Left colon (tissue), 2 donors: ENCODE measurements around the gene C21orf91. TPM values are rescaled to one million over a fixed set of nuclear protein-coding genes. Genes with fewer than 3 reads are reported as not detected.
A peak's percentile ranks its signal among the peaks of the same experiment; 100 is the strongest.

ENCODE experiments used
- ATAC-seq: fragments of 200-7000 bp; cut with Tn5 transposase; one replicate; pipeline ENCODE4 v1.9.1; 2020; ENCODE audit warnings: mild to moderate bottlenecking, moderate library complexity
- DNase-seq, 2 donors: peaks; one replicate each; pipeline ENCODE4 v3.0.0-alpha.2; 2020
- intact Hi-C, 2 donors: fragments of 100-400 bp; cut with DNase I in 1 of 2; cut with micrococcal nuclease in 1 of 2; formaldehyde crosslinking; loops; one replicate each; pipeline versions ENCODE4 v1.11.2 to v1.14.0; 2022; cut with DNase I, micrococcal nuclease
- total RNA-seq, 2 donors: library from RNA; stranded (reverse); fragmentation: NEBNext Ultra II Directional; extraction: Animal tissue kit (Norgen Biotek cat#: 25700); gene quantifications; one replicate each; pipeline ENCODE4 v1.2.1, GENCODE V29; 2021
- donor health status: DM: no; HTN: no; CAD: no.
- donor health status: DM: yes; HTN: yes; CAD: no.

The C21orf91 gene
- total RNA-seq, 2 donors from 2014 or later = 4.6 to 9.1 TPM

DNA sequence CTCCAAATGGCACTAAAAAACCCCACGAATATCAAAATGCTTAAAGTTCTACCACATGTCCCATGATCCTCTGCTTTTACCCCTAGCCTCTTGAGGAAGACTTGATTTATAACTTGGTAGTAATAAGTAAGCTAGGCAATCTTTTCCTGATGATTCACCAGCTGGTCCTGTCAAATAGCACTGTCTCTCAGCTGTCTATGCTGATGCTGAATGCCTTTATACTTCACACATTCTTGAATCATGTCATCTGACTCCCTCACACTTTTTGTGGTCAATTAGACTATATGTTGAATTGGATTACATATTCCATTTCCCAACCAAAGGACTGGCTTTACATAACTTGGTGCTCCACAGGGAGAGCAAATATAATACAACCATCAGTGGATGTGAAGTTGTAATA, 16.6 kb downstream of the C21orf91 start:
- ATAC-seq (no peak), DNase-seq (no peak)
- intact Hi-C loops = no loop called here

DNA sequence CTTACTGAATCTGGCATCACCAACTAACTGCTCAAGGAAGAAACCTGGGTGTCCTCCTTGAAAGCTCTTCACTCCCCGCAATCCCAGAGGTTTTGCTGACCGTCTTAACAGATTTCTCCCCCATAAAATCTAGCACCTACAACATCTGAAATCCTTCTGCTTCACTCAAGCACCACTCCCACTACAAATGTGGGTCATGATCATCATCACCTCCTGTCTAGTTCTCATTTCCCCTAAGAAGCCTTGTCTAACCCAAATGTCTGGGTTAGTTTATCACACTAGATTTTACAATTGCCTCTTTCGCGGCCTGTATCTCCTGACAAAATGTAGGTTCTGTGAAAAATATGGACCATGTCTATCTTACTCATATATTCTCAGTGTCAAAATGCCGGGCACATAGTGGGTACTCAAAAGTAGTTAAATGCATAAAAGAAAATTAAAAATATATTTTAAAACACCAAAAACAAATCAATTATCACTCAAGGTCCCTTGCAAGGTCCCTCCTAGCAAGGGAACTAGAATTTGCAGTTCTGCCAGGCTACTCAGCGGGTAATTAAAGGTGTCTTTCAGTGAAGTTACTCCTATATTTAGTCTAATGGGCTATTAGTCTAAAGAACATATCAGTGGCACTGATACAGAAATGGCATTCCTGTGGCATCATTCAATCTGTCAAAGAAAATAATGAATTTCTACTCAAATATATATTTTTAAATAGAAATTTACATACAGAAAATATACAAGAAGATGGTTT, 19.6 kb downstream of the C21orf91 start:
- intact Hi-C loops = no loop called here
- no peak for ATAC-seq
- no peak for DNase-seq

DNA sequence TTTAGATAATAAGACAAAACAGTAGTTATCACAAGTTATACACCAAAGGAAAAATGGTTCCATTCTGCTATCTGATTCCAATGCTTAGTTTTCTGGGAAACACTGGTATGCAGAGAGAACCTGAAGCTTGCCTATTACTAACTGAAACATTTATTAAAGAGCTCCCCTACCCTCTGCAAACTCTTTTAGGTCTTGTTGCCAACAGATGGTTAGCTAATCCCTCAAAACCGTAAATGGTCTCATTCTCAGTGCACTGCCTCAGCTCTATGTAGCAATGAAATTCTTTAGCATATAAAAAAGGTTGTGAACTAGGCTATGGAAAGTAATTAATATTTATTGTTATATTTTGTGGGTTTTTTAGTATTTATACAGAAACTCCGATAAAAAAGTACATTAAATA, 20.4 kb downstream of the C21orf91 start:
- intact Hi-C loops = no loop called here
- ATAC-seq (no peak), DNase-seq (no peak)

DNA sequence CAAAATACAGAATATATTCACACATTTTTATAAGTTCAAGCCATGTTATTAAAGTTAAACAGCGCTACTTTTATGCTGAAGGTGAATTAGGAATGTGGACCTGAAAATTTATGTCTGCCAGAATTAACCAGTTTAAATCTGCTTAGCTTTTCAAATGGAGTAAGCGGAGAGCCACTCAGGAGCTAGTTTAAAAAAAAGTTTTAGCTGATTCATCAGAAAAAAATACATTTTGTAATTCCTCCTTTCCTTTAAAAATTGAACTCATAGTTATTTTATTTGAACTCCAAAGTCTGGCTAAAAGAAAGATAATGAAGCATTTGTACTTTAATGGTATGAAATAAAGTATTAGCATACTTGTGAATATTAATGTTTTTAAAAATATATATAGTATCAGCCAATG, 21.2 kb downstream of the C21orf91 start:
- DNase-seq (no peak), ATAC-seq (no peak)
- intact Hi-C loops = no loop called here

DNA sequence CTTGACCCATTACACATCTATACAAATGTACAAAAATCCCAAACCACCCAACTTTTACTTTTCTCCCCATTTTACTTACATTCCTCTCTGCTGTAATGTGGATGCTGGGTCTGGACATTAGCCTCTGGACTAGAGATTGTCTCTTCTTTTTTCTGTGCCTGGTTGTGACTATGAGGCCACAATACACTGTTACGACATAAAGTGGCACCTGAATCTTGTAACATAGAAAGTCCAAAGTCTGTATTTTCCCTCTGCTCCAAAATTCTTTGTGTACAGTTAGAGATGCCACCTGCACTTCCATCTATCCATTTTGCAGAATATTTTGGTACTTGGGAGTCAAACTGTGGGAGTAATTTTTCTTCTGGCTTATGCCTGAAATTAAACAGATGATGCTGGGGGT, 22.7 kb downstream of the C21orf91 start:
- intact Hi-C loops = no loop called here

DNA sequence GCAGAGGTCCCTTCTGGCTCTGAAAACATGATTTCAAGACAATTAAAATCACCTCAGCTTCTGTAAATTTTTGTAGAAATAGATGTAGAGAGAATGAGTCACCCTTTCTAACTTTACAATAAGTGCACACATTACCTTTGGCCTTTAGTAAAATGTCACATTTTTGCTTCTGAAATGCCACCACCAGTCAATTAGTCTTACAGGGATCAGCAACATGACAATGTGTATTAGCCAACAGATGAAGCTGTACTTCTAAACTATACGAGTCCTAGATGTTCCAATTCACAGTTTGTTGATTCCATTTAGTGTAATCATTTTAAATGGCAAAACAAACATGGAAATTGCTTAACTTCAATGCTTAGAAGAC, 23.1 kb downstream of the C21orf91 start:
- intact Hi-C loops = no loop called here
- ATAC-seq = no peak
- DNase-seq = no peak

More for the DNA sequence above, 22.7 kb downstream of the C21orf91 start:
- DNase-seq (no peak), ATAC-seq (peak; percentile 31)

DNA sequence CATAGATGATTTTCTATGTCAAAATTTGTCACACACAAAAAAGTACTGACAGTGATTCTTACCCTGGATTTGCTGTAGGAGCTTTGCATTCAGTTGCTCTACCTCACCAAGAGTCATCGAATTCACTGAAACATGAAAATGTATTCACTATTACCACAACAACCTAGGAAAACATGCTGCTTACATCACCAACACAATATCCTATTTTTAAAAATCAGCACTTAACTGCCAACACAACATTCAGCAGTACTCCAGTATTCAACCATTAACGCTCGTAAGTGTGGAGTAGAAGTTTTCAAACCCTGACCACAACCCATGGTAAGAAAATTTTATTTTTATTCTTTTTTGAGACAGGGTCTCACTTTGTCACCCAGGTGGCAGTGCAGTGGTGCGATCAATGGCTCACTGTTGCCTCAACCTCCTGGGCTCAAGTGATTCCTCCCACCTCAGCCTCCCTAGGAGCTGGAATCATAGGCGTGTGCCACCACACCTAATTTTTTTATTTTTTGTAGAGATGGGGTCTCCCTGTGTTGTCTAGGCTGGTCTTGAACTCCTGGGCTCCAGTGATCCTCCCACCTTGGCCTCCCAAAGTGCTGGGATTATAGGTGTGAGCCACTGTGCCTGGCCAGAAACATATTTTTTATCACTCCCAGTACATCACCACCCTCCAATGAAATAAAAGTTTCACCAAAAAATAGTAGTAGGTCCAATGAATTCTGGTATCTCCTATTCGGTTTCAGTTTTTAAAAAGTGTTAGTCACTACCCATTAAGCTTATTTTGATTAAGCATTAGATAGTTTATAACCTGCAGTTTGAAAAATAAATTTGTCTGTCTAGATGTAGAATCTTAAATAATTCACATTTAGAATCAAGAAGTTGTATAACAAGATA, 23.8 kb downstream of the C21orf91 start:
- intact Hi-C loops = no loop called here
- ATAC-seq (no peak), DNase-seq (no peak)

DNA sequence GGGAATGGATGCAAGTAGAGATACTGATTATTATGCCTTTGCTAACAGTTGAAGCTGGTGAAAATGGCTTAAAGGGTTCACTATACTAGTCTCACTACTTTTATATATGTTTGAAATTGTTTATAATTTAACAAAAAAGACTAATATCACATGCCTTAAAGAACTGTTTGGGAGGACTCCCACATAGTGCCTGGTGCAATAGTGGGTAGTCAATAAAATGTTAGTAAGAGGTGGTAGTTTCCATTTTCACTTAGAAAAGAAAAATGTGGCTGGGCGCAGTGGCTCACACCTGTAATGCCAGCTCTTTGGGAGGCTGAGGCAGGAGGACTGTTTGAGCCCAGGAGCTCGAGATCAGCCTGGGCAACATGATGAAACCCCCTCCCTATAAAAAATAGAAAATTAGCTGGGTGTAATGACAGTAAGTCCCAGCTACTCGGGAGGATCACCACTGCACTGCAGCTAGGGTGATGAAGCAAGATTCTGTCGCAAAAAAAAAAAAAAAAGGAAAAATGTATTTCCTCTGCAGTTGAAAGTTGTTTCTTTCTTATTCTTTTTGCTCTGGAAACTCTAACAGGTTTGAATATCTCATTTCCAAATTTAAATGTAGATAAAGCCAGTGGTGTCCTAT, 24.5 kb downstream of the C21orf91 start:
- DNase-seq = no peak
- intact Hi-C loops = no loop called here
- ATAC-seq = no peak

DNA sequence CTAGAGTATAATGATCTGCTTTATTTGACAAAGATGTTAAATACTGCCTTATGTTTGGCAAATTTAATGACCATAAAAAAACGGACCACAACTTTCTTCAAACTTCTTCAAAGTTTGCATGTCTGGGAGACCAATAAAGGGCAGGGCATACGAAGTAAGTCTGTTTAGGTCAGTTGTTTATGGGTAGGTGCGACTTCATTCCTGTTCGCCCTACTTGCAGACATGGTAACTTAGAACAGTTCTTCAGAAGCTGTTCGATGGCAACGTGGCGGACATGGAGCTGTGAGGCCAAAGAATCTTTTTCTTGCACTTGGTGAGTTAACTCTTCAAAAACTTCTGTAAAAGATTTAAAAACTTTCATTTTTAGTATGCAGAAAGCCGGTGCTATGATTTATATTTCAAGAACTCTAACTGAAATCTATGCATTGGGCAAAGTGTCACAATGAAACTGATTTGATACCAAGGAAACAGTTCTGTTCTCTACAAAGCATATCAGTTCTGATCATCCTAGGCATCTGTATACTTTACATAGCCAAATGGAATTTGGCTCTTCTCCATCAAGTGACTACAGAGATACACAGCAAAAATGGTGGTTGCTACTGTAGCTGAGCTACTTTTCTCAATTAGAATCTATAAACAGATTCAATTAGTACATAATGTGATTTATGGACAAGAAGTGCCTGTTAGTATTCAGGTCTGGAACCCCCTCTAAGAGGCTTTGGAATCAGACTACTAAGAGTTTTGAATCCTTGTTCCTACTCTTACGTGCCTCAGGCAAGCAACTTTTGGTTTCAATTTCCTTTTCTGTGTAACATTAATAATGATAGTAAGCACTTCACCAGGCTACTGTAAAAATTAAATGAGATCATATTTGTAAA, 25.7 kb downstream of the C21orf91 start:
- ATAC-seq (no peak), DNase-seq (no peak)
- intact Hi-C loops = no loop called here

DNA sequence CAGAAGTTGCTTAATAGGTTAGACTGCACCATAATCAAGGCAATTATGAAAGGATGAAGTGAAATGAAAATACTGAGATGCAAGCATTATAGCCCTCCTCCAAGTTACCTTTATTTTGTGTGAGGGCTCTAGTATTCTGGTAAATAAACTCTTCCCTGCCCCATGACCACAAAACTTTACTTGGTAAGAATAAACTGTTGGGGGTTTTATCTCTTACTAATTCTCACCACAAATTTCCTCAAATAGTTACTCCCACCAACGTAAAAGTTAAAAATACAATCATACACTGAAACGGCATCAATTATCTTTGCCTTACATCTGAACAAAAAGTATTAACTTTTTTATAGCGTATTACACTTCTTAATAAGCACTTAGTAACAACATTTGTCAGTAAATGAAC, 29.5 kb downstream of the C21orf91 start:
- intact Hi-C loops = no loop called here
- ATAC-seq (no peak), DNase-seq (no peak)

DNA sequence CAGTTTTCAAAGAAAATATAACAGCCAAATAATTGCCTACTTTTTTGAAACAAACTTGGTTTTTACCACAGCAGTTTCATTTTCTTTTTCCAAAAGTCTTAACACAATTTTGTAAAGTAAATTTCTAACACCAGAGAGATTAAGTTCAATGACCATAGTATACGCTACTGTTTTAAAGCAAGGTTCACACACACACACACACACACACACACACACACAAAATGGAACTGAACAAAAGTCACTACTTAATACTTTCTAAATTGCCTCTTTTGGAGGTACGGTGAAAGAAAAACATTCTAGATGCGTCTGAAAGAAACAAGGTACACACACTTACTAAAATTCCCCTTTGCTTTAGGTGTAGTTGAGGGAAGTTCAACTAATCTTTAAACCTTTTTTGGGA, 30.1 kb downstream of the C21orf91 start:
- intact Hi-C loops = no loop called here
- DNase-seq = no peak
- no peak for ATAC-seq

DNA sequence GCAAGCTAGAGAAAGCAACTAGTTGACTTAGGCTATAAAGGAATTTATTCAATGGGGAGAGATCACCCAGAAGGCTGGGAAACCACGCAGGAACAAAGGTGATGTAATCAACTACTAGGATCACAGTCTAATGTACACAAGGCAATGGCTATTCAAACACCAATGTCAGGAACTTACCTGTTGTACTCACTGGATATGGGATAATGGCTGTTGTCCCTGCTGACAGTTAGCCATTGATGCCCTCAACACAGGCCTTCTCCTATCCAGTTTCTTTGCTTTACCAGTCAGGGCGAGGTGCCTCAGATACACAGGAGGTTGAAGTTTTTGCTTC, 32.3 kb downstream of the C21orf91 start:
- DNase-seq = no peak
- peak; percentile 42 for ATAC-seq
- intact Hi-C loops = no loop called here

DNA sequence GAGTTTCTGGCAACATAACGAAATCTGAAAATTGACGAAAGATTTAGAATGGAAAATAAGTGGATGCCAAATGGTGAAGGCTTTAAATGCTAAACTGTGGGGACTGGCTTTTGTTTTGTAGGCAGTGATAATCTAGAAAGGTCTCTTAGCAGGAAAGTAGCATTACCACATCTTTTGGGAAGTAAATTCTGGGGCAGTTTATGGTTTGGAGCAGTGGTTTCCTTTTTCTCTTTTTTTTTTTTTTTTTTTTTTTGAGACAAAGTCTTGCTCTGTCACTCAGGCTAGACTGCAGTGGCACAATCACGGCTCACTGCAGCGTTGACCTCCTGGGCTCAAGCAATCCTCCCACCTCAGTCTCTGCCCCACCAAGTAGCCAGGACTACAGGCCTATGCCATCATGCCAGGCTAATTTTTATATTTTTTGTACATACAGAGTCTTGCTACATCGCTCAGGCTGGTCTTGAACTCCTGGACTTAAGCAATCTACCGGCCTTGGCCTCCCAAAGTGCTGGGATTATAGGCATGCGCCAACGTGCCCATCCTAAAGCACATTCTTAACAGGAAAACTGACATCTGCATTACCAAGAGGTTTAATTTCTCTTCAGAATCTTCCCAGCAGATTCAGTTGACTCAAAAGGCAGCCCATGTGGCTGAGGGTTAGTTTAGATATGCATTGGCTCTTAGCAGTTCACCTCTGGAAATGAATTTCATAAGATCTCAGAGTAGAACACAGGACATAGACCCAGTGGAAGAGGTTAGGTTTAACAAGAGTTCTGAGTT, 32.9 kb downstream of the C21orf91 start:
- intact Hi-C loops = no loop called here
- ATAC-seq = no peak
- no peak for DNase-seq

DNA sequence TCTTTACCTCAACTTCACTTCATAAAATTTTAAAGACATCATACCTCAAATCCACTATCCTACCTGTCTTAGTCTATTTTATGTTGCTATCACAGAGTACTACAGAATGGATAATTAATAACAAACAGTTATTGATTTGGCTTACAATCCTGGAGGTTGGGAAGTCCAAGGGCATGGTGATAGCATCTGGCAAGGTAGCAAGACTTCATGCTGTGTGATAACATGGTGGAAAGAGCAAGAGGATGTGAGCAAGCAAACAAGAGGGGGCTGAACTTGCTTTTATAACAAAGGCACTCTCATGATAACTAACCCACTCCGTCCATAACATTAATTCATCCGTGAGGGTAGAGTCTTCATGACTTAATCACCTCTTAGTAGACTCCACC, 33.8 kb downstream of the C21orf91 start:
- ATAC-seq (no peak), DNase-seq (no peak)
- intact Hi-C loops = no loop called here

DNA sequence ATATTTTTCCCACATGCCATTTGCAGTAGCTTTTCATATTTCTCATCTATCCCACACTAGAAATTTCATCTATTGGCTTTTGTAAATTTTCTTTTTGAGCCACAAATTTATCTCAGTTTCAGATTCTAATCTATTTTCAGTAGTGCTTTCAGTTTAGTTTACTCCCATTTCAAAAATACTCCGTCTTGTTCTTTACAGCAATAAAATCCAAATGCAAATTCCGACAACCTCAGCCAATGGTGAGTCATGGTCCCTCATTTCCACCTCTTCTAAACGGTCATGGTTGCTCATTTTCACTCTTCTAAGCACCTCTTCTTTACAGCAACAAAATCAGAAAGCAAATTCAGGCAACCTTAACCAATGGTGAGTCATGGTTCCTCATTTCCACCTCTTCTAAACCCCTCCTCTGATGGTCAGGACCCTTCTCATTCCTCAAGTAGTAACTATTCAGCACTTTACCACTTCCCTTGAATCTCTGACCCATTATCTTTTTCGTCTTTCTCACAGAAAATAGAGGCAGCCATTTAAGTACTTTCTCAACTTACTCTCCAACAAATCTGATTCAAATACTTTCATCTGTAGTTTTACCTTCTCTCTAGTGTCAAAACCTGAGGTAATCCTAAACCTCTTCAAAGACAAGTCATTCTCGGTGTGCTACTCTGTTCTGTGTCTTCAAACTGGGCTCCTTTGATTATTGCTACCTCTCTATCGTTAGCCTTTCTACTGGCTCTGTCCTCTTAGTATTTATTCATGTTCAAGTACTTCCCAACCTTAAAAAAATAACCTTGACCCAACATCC, 34.4 kb downstream of the C21orf91 start:
- intact Hi-C loops = no loop called here
- ATAC-seq (no peak), DNase-seq (no peak)

DNA sequence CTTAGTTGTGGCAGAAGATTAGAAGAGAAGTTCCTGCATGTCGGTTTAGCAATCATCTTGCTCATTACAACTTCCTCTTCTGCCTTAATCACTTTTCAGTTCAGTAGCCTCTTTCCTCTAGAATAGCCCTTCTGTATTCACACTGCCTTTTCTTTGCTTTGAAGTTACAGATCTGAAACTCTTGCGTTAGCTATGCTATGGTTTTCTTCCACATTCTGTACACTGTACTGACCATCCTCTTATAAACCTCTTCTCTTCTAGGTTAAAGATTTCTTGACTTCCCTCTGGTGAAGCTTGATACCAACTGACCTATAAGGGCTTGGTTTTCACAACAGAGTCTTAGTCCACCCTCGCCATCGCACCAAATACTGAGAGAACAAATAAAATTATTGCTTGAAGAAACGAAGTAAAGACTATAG, 35.0 kb downstream of the C21orf91 start:
- intact Hi-C loops = no loop called here

DNA sequence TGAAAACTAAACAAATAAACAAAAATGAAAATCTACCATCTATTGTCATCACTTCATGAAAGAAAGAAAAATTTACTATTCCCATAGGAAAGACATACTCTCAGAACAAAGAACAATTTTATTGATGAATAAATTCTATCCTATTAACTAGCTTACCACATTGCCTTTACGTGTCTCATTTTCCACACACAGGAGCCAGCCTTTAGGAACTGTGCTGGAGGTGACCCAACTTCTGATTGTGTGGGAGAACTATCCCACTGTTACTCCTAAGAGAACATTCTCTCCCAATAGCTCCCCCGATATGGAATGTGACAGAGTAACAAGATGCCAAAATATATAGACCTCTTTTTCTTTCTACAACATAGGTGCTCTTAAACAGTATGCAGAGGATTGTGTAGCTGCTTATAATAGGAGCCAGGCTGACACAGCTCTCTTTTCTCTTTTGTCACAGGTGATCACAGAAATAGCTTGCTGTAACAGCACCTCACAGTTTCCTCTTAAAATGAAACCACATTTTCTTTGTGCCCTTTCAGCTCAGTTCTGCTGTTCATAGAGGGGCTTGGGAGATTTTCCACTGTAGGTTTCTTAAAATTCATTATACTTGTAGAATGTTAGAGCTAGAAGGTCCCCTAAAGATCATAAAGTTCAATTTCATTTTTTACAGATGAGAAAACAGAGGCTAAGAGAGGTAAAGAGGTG, 35.5 kb downstream of the C21orf91 start:
- intact Hi-C loops = no loop called here
- peak; percentile 44 for ATAC-seq
- no peak for DNase-seq

More for the DNA sequence above, 35.0 kb downstream of the C21orf91 start:
- ATAC-seq (no peak), DNase-seq (no peak)
